ENCODE results near the gene TBX15. TPM values are rescaled to one million over a fixed set of nuclear protein-coding genes. Genes with fewer than 3 reads are reported as not detected.

TBX15 gene
- total RNA-seq, 4 donors from 2014 or later = 0.21 to 0.62 TPM; not detected in 2

GRCh38 chr1:119005724-119006405 is 17.7 kb upstream of the TBX15 start:
- H3K27me3 ChIP-seq = peaks cover 27 to 72% of the 10 kb centered on the region in 2 donors
- DNase-seq = no peak
- TF ChIP-seq POLR2A (IDR thresholded peaks at IDR 0.05) = no peak
- TF ChIP-seq CTCF (IDR thresholded peaks at IDR 0.05) = no peak
- no peaks in the 10 kb centered on the region for H3K9me3 ChIP-seq
- H3K27ac ChIP-seq = no peak overlapping the region
- no peak overlapping the region for H3K4me3 ChIP-seq
- H3K36me3 ChIP-seq = no peaks in the 10 kb centered on the region
- H3K4me1 ChIP-seq = peaks cover 0 to 23% of the 10 kb centered on the region in 2 donors
- intact Hi-C loops (cut with DNase I; ENCODE audit: low total_unique reads) = no loop called here

- H3K27me3 ChIP-seq = peaks cover 27 to 80% of the 10 kb centered on the region in 2 donors
- intact Hi-C loops (cut with DNase I; ENCODE audit: low total_unique reads) = no loop called here
- TF ChIP-seq CTCF (IDR thresholded peaks at IDR 0.05) = no peak
- no peak for TF ChIP-seq POLR2A (IDR thresholded peaks at IDR 0.05)
- H3K36me3 ChIP-seq = no peaks in the 10 kb centered on the region
- H3K4me1 ChIP-seq = peaks cover 0 to 23% of the 10 kb centered on the region in 2 donors
- no peak overlapping the region for H3K4me3 ChIP-seq
- no peak for DNase-seq
- H3K9me3 ChIP-seq = no peaks in the 10 kb centered on the region
- no peak overlapping the region for H3K27ac ChIP-seq
Measured at GRCh38 chr1:119004781-119005180, 16.6 kb upstream of the TBX15 start.

GRCh38 chr1:119004129-119004527 is 16.0 kb upstream of the TBX15 start:
- Histone ChIP-seq H3K27me3 (peaks cover 27 to 87% of the 10 kb centered on the region in 2 donors), H3K4me1 (peaks cover 0 to 23% of the 10 kb centered on the region in 2 donors)
- DNase-seq = no peak

DNA sequence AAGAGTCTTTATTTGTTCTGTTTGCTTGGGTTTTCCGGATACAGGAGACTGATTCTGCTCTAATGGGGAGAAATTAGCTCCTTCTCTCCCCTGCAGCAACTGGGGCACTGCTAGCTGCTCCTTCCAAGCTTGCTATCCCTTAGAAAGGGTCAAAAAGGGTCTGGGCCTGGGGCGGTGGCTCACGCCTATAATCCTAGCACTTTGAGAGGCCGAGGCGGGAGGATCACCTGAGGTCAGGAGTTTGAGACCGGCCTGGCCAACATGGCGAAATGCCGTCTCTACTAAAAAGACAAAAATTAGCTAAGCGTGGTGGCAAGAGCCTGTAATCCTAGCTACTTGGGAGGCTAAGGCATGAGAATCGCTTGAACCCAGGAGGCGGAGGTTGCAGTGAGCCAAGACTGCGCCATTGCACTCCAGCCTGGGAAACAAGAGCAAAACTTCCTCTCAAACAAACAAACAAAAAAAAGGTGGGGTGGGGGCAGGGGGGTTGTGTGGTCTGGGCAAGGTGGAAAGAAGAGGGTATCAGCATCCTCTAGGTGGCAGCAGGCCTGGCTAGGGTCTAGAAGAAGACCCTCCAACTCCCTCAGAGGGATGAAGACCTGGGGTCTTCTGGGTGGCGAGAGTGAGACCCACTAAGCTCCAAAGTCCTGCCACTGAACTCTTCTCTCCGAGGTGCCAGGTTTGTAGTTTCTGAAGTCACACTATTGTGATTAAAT is 15.4 kb upstream of the TBX15 start:
- TF ChIP-seq POLR2A (IDR thresholded peaks at IDR 0.05) (no peak), CTCF (IDR thresholded peaks at IDR 0.05) (no peak)
- no peak for DNase-seq
- no peaks in the 10 kb centered on the region for H3K9me3 ChIP-seq
- peaks cover 0 to 18% of the 10 kb centered on the region in 2 donors for H3K4me1 ChIP-seq
- no peak overlapping the region for H3K27ac ChIP-seq
- no peaks in the 10 kb centered on the region for H3K36me3 ChIP-seq
- H3K4me3 ChIP-seq = no peak overlapping the region
- peaks cover 27 to 91% of the 10 kb centered on the region in 2 donors for H3K27me3 ChIP-seq
- intact Hi-C loops (cut with DNase I; ENCODE audit: low total_unique reads) = no loop called here

More at GRCh38 chr1:119004129-119004527, 16.0 kb upstream of the TBX15 start:
- Histone ChIP-seq H3K27ac (no peak overlapping the region), H3K4me3 (no peak overlapping the region), H3K36me3 (no peaks in the 10 kb centered on the region), H3K9me3 (no peaks in the 10 kb centered on the region)
- TF ChIP-seq POLR2A (IDR thresholded peaks at IDR 0.05) (no peak), CTCF (IDR thresholded peaks at IDR 0.05) (no peak)
- intact Hi-C loops (cut with DNase I; ENCODE audit: low total_unique reads) = no loop called here

- H3K4me1 ChIP-seq = peaks cover 0 to 7% of the 10 kb centered on the region in 2 donors
- peaks cover 18 to 83% of the 10 kb centered on the region in 2 donors for H3K27me3 ChIP-seq
- DNase-seq = no peak
- H3K27ac ChIP-seq = no peak overlapping the region
- H3K9me3 ChIP-seq = no peaks in the 10 kb centered on the region
- intact Hi-C loops (cut with DNase I; ENCODE audit: low total_unique reads) = no loop called here
- TF ChIP-seq POLR2A (IDR thresholded peaks at IDR 0.05) (no peak), CTCF (IDR thresholded peaks at IDR 0.05) (no peak)
- no peaks in the 10 kb centered on the region for H3K36me3 ChIP-seq
- no peak overlapping the region for H3K4me3 ChIP-seq
Measured at GRCh38 chr1:119002028-119002686, 14.0 kb upstream of the TBX15 start.
